ENCODE results near the gene SEMA3A.
"Not testable (repeated sequence)": the region's sequence is repeated elsewhere in the genome, so short reads cannot be mapped to it uniquely, and the experiment has no call there.

Gene SEMA3A

DNA sequence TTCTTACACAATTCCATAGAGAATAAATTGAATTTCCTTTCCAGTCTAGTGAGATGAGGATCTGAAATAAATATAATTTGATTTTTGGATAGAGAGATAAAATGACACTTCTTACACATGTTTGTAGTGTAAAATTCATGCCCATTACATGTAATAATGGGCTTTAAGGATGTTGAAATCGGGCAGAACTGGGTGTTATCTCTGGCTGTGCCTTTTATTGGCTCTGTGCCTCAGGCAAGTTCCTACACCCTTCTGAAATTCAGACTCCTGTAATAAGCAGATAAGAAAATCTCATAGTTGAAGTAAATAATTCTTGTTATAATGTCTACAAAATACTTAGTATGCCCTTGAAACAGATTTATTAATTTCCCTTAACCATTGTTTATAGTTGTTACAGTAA lies 125.6 kb downstream of the SEMA3A start:
- DNase-seq (ENCODE audit: low read depth, low spot score), result no peak

DNA sequence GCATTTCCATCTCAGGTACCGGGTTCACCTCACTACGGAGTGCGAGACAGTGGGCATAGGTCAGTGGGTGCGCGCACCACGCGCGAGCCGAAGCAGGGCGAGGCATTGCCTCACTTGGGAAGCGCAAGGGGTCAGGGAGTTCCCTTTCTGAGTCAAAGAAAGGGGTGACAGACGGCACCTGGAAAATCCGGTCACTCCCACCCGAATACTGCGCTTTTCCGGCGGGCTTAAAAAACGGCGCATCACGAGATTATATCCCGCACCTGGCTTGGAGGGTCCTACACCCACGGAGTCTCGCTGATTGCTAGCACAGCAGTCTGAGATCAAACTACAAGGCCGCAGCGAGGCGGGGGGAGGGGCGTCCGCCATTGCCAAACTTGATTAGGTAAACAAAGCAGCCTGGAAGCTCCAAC lies 132.1 kb downstream of the SEMA3A start:
- DNase-seq (ENCODE audit: low read depth, low spot score), result not testable (repeated sequence)

DNA sequence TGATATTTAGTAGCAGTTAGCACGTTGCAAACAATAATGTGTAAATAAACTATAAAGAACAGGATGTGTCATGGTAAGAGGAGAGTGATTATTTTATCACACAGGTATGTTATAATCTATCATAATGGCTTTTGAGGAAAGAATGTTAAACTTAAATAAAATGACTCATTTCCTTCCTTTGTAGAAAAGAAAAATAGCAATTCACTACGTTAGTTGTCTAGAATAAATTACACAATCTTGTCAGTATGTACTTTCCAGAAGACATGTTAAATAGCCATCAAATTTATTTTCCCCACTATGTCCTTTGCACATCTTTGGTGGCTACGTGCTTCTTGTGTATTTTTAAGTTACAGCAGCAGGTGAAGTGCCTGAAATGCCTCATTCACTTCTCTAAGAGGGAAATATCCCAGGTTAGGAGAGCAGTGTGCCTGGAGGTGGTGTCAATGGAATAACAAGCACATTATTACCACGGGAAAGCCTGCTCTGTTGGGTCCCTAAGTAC lies 133.8 kb downstream of the SEMA3A start:
- no peak for DNase-seq (ENCODE audit: low read depth, low spot score)

DNA sequence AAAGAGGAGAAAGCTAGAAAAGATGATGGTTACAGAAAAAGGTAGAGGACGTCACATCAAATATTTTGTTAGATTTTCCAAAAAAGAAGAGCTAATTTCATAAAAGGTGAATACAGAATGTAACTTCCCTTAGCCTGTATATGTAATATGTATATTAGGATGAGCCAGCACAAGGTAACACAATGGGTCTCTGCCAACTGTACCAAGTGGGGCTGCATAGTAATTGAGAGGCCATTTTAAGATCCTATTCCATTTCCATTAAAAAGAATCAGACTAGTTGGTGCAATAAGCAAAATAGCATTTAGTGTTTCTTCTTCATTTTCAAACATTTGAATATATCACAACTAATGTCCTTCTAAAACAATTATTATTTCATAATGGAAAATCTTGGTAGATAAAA lies 134.6 kb downstream of the SEMA3A start:
- DNase-seq (ENCODE audit: low read depth, low spot score), result no peak

DNA sequence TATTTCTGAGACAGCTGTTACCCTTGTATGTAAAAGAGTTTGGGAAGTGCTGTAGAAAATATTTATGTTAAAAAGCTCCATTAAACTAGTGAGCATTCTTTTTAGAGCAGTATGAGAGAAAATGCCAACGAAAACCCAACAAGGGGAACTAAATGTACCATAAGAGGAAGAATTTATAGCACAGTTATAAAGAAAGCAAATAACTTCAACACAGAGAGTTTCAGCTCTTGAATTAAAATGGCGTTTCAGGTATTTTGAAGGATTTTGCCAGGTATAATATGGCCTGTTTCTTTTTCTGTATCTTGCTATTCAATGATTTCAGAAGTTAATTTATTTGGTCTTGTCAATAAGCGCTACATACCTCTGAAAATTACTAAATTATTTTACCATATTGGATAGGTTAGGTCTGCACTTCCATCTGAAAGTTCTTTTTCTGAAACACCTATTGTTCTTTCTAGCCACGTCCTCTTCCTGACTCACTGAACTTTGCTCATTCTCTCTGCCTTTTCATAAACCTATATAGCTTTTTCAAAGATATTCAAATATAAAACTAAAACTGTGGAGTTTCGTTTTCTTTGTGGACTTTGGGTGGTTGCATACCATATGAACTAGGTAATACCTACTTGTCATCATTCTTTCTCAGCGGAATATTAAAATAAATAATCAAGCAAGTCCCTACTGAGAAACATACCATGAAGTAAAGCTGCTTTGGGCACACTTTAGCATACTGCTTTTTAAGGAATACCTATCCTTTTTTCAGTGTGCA lies 136.1 kb downstream of the SEMA3A start:
- peak; percentile 20 for DNase-seq (ENCODE audit: low read depth, low spot score)

DNA sequence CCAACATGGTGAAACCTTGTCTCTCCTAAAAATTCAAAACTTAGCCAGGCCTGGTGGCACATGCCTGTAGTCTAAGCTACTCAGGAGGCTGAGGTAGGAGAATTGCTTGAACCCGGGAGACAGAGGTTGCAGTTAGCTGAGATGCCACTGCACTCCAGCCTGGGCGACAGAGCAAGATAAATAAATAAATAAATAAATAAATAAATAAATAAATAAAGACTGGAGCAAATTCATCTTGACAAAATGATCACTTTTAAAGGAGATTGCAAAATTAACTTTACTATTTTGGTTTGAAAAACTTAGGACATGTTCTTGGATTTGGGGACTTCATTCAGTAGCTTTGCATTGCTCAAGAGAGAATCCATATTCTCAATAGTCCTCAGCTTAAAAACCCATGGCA lies 137.0 kb downstream of the SEMA3A start:
- DNase-seq (ENCODE audit: low read depth, low spot score), result no peak

DNA sequence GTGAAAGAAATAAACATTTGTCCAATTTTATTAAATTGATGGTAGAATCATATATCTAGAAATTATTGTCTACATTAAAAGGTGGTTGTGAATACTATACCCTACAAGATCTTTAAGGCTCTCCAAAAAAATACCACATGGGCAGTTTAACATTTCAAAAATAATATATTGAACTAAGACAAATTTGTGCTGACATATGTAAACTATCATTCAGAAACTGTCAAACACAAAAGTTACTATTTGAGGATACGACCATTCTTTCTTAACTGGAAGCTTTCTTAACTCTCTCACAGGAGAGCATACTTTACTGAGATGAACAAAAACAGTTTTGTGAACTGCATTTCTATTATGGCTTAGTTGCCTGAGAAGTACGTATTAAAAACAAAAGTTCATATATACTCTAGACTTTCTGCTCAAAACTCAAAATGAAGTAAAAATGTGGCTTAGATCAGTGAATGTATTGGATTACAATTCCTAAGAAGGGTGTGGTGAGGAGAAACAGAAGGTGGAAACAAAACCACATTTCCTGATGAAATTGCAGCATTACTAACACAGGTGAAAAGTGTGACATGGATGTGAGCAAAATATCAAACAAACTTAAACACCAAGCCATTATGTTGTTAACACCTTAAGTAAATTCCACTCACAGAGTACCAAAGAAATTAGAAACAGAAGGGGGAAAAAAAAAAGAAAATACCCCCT lies 138.5 kb downstream of the SEMA3A start:
- DNase-seq (ENCODE audit: low read depth, low spot score), result no peak

DNA sequence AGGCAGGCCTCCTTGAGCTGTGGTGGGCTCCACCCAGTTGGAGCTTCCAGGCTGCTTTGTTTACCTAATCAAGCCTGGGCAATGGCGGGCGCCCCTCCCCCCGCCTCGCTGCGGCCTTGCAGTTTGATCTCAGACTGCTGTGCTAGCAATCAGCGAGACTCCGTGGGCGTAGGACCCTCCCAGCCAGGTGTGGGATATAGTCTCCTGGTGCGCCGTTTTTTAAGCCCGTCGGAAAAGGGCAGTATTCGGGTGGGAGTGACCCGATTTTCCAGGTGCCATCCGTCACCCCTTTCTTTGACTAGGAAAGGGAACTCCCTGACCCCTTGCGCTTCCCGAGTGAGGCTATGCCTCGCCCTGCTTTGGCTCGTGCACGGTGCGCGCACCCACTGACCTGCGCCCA lies 139.4 kb downstream of the SEMA3A start:
- not testable (repeated sequence) for DNase-seq (ENCODE audit: low read depth, low spot score)

DNA sequence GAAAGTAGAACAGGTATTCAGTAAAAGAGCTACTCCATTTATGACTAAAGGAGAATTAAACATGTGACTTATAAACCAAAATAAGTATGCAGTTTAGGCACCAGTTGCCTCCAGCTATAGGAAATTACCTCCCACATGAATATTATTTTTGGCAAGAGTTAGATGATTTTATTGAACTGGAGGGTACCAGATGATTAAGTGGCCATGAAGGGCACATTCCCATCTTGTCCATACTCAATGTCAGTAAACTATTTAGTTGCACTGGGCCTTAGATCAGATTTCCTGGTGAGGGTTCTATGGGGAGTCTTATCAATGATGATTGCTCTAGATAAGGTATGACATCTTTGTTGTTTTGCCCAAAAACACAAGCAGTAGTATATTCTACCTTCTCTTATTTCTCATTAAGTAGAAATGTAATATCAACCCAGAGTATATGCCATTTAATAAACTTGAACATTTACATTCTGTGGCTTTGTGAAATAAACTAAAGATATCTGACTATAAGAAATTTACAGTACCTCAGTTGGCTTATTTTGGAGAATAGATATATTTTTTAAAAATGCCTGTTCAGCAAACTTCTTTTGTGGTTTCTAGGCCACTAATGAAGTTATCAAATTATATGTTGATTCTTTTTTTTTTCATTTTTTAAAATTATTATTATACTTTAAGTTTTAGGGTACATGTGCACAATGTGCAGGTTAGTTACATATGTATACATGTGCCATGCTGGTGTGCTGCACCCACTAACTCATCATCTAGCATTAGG lies 145.3 kb downstream of the SEMA3A start:
- no peak for DNase-seq (ENCODE audit: low read depth, low spot score)

DNA sequence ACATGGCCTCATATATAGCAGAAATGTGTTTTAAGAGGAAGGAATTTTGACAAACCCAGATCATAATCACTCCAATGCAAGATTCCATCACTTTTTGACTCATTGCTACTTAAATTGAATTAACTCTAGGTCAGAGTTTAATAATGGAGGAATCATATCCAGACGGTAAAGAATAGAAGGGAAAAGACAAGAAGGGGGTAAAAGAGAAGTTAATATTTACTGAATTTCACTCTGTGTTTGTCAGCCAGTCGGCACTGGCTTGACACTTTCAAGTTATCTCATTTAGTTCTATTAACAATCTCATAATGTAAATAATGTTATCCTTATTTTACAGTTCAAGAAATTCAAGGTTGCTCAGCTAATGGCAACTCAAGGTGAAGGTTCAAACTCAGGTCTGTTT lies 147.5 kb downstream of the SEMA3A start:
- DNase-seq (ENCODE audit: low read depth, low spot score), result no peak

DNA sequence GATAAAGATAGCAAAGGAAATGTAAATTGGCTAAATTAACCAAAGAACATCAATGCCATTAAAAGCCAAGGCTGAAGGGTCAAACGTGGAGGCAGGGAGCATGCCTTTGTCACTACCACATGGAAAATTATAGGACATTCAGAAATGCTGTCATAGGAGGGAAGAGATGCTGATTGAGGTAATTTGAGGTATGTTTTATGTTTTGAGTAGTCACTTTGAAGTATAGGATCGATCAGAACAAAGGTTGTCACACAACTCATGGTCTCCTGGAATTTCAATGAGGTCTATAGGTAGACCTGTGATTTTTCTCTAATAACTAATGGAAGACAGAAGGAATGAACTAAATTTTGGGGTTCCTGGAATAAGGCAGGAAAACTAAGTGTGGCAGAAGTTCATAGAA lies 149.8 kb downstream of the SEMA3A start:
- no peak for DNase-seq (ENCODE audit: low read depth, low spot score)

DNA sequence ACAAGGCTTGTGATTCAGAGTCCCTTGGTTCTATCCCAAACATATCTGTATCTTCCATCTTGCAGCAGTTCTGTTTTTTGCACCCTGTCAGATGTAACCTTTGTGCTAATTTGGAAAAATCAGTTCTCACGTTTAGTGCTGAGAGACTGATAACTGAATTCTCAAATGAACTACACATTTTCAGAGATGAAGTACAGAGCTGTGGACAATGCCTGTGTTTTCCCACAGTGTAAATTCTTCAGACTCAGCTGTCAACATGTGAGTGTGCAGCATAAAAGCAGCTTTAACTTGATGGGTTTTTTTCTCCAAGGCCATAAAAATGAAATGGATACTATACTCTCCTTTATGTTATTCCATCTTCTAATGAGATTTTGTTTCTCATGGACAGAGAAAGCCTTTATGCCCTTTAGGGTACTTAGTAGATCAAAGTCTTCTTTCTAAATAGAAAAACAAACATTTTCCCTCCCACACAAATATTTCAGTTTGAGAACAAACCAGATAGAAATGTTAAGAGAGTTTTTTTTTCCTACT lies 150.9 kb downstream of the SEMA3A start:
- no peak for DNase-seq (ENCODE audit: low read depth, low spot score)

DNA sequence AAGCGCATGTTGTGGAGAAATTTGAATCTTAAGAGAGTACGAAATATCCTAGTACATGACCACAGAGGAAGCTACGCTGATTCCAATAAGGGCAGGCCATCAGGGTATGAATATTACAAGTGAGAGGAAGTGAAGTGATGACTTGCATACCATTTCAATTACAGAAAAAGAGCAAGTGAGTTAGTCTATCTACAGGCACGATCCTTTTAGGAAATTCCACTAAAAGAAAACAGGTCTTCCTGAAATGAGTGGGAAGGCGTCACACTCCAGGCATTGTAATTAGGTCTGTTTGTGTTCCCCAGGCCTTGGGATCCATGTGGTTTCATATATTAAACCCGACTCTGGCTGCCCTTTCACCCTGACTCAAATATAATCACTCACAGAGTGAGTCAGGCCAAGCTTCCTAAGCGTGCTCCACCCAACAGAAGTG lies 152.5 kb downstream of the SEMA3A start:
- no peak for DNase-seq (ENCODE audit: low read depth, low spot score)

DNA sequence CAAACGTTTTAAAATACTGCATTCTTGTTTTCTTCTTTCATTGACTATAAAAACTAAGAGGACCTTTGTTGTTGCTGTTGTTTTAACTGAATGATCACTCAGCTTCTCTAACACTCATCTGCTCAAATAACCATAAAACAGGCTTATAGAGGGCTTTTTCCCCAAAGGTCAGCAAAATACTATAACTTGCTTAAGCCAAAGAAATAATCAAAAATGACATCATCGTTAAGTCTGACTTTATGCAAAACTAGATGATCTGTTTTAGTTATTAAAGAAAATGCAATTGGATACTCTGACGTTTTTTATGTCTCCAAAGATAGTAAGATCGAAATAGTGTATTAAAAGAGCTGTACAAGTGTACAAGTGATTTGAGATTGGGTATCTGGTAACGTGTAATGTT lies 152.9 kb downstream of the SEMA3A start:
- DNase-seq (ENCODE audit: low read depth, low spot score), result no peak

DNA sequence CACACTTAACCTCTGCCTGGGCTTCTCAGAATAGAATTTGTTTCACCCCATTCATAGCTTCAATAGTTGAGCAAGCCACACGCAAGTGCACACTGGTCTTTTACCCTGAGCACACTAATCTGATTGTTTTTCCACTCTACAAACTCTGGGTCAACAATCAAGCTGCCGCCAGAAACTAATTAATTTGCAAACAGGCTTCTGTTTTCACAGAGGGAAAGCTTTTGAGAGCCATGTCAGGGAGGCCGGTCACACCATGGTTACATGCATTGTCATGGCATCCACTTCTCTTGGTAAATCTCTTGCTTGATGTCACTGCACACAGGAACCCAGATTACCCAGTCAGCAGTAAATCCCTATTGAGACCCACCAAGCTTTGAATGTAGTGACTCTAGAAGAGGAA lies 154.2 kb downstream of the SEMA3A start:
- DNase-seq (ENCODE audit: low read depth, low spot score), result no peak

DNA sequence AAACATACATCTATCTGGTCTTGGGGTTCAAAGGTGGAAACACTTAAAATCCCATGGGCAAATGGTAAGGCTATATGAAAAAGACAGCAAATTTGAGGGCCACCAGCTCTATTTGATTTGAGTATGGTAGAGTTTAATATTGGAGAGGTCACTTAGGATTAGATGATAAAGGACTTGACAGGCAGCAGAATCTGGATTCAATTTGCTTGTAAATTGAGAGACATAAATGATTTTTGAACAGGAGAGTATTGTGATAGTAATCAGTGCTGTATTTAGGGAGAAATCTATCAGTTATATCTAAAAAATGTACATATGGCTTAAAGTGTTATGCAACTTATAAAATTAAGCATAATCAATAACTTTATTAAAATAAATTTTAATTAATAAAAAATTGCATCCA lies 155.2 kb downstream of the SEMA3A start:
- no peak for DNase-seq (ENCODE audit: low read depth, low spot score)

DNA sequence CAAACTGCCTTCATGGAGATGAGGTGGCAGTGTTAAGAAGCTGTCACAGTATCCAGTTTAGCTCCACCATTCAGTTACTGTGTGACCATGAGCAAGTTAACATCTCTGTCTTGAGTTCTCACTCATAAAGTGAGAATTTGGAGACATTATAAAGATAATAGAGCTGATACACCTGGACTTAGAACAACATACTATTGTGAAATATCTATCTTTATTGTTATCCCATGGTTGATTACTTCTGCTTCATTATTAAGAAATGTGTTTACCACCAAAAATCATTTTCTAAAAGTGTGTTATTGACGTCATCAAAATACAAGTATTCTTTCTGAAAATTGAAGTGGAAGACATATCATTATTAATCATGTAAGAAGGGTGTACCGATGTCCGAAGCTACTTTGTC lies 166.9 kb downstream of the SEMA3A start:
- DNase-seq (ENCODE audit: low read depth, low spot score), result no peak

DNA sequence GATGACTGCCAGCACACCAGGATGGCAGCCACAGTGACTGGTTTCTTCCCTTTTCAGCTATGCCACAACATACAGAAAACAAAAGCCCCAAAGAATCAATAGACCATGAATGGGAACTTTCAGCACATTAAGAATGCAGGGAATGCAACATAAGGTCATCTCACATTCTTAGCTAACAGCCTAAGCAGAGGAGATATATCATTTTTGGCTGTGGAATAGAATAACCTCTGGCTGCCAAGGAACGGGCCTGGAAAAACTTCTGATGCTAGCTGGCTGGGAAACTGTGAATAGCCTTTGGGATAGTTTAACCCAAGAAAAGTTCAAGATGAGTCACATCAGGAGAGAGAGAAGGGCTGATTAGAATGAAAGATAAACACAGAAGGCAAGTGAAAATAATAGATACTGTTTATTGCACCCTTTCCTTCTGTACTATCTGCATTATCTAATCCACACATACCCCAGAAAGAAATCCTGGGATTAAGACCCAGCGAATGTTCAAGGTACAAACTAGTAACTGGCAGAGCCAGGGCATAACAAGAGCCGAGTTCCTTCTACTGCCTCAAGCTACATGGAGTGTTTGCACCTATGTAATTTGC lies 169.2 kb downstream of the SEMA3A start:
- peak; percentile 57 for DNase-seq (ENCODE audit: low read depth, low spot score)

DNA sequence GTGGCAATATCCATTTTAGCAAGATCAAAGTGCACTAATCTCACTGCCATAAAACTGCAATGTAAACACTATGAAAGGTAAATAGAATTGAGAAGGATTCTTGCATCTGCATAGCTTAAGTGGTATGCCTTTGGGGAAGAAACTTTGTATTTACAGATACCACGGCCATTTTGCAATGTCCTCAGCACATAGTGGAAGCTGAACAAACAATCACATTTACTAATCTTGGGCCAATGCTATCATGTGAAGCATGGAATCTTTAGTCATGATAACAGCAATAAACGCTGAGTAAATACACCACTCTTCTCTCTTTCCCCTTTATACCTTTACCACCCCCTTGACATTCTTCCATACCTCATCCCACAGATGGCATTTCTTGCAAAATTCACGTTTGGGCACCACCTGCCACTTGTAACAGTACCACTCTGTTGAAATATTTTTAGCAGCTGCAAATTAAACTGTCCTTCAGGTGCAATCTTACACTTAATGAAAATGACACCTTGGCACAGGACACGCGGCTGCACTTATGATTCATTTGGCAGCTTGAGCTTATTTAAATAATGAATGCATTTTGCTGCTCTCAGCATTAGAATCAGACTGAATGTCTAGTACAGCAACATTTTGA lies 171.8 kb downstream of the SEMA3A start:
- no peak for DNase-seq (ENCODE audit: low read depth, low spot score)

DNA sequence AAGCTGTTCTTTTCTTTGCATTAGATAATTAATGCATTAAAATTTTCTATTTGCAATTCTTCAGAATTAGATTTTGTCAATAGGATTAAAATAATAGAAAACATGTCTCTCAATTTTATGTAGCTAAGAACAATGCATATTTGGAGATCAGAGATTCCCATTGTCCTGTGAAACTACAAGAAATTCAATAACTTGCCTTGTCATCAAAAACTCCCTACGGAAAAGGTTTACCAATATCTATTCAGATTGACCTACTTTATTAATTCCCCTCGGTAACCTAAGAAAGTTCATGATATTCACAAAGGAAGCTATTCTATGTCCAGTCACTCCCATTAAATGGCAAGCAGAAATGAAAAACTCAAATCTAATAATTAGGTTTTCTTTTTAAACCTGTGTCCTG lies 172.6 kb downstream of the SEMA3A start:
- DNase-seq (ENCODE audit: low read depth, low spot score), result no peak

DNA sequence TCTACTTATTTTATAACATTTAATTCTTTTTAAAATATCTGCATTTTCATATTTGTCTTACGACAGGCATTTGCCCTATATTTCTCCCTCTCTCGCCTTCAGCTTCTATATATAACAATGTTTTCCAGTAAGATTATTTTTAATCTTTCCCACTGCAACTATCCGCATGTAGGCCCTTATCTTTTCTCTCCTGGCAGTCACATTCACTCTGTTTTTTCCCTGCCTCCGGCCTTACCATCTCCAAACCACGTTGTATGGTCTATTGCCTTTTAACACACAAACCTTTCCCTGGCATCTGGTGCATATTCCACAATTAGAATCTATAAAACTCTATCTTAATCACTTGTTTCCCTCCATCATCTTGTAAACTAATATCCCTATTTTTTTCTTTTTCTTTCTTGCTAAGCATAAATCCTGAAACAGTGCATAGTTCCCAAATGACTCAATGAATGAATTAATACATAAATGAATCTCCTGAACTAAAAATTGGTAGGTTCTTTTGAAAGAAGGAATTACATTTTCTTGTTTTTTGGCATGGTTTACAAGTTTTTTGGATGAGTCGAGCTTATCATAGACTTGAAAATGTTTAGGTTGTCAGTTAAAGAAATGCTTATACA lies 173.2 kb downstream of the SEMA3A start:
- DNase-seq (ENCODE audit: low read depth, low spot score), result no peak
